ENCODE results near the gene TMEM191C. TPM values are rescaled to one million over a fixed set of nuclear protein-coding genes. Genes with fewer than 3 reads are reported as not detected.

Gene TMEM191C
- polyA plus RNA-seq, 1 experiment = 2.0 TPM

GRCh38 chr22:21446128-21446826 is 20.9 kb upstream of the TMEM191C start:
- ChIA-PET POLR2A (no interaction called here), CTCF (no interaction called here)
- no peak for DNase-seq (ENCODE audit: low read depth)
- H3K4me3 ChIP-seq (ENCODE audit: low read depth, low read length) = no peak overlapping the region
- peaks cover 7% of the 10 kb centered on the region; the same call in 1 of the 2 replicates for H3K36me3 ChIP-seq (ENCODE audit: control insufficient read depth, insufficient read depth, low read length)
- H3K27me3 ChIP-seq (ENCODE audit: control insufficient read depth, insufficient read depth, low read length) = no peaks in the 10 kb centered on the region
- no peak for TF ChIP-seq CTCF (IDR thresholded peaks at IDR 0.05; ENCODE audit: insufficient read depth, low read depth, low read length)

- Histone ChIP-seq H3K36me3 (ENCODE audit: control insufficient read depth, insufficient read depth, low read length) (peaks cover 7% of the 10 kb centered on the region; the same call in 1 of the 2 replicates), H3K4me3 (ENCODE audit: low read depth, low read length) (no peak overlapping the region), H3K27me3 (ENCODE audit: control insufficient read depth, insufficient read depth, low read length) (no peaks in the 10 kb centered on the region)
- TF ChIP-seq CTCF (IDR thresholded peaks at IDR 0.05; ENCODE audit: insufficient read depth, low read depth, low read length) = no peak
- CTCF ChIA-PET = no interaction called here
- POLR2A ChIA-PET = no interaction called here
- DNase-seq (ENCODE audit: low read depth) = no peak
These were observed 20.1 kb upstream of the TMEM191C start for GRCh38 chr22:21446827-21447690.

GRCh38 chr22:21447694-21448402 is 19.3 kb upstream of the TMEM191C start:
- no peaks in the 10 kb centered on the region for H3K27me3 ChIP-seq (ENCODE audit: control insufficient read depth, insufficient read depth, low read length)
- POLR2A ChIA-PET = no interaction called here
- no peak overlapping the region for H3K4me3 ChIP-seq (ENCODE audit: low read depth, low read length)
- H3K36me3 ChIP-seq (ENCODE audit: control insufficient read depth, insufficient read depth, low read length) = peaks cover 7% of the 10 kb centered on the region; the same call in 1 of the 2 replicates
- CTCF ChIA-PET = no interaction called here
- TF ChIP-seq CTCF (IDR thresholded peaks at IDR 0.05; ENCODE audit: insufficient read depth, low read depth, low read length) = no peak
- DNase-seq (ENCODE audit: low read depth) = no peak

GRCh38 chr22:21448627-21449416 is 18.4 kb upstream of the TMEM191C start:
- H3K36me3 ChIP-seq (ENCODE audit: control insufficient read depth, insufficient read depth, low read length) = peaks cover 7% of the 10 kb centered on the region; the same call in 1 of the 2 replicates
- H3K27me3 ChIP-seq (ENCODE audit: control insufficient read depth, insufficient read depth, low read length) = no peaks in the 10 kb centered on the region
- ChIA-PET CTCF (no interaction called here), POLR2A (no interaction called here)
- no peak for DNase-seq (ENCODE audit: low read depth)
- no peak overlapping the region for H3K4me3 ChIP-seq (ENCODE audit: low read depth, low read length)
- no peak for TF ChIP-seq CTCF (IDR thresholded peaks at IDR 0.05; ENCODE audit: insufficient read depth, low read depth, low read length)

All from BJ (cell line).